Neural progenitor cell (in vitro differentiated cells): ENCODE data around the gene LBX1.

Source experiments
- EZH2 ChIP-seq: fragments of 200-600 bp; sonication (generic); IDR thresholded peaks from 2 replicates; pipeline ENCODE4 v1.6.1; 2017; ENCODE audit warnings: antibody characterized with exemption, mild to moderate bottlenecking, moderate library complexity
- EZH2phosphoT487 ChIP-seq: fragments of 200-600 bp; sonication (generic); IDR thresholded peaks from 2 replicates; pipeline ENCODE4 v1.6.1; 2017; ENCODE audit warnings: antibody characterized with exemption
- TF ChIP-seq, protein P1 (sequence below): fragments of 200-600 bp; sonication (generic); IDR thresholded peaks from 2 replicates; pipeline ENCODE4 v1.5.1; 2017; ENCODE audit warnings: antibody characterized with exemption, mild to moderate bottlenecking

DNA sequence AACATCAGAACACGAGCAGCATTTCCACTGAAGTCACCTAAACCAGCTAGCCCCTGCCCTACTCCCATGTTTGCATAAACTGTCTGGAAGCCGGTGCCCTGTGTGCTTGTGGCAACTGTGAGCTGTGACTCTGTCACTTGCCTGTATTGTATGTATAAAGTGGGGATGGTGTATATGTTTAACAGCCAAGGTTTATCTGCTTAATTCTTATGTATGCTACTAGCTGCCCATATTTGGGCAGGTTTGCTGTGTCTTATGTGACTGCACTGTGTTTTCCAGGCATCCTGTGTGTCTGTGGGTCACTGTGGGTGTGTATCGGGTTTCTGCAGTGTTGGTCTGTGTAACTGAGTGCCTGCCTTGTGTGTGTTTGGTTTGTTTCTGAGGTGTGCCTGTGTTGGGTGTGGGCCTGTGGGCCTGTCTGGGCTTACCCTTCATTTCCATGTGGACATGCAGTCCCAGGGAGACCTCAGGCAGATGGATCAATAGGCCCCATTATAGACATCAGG is 9.3 kb downstream of the LBX1 start:
- TF ChIP-seq, protein P1, sequence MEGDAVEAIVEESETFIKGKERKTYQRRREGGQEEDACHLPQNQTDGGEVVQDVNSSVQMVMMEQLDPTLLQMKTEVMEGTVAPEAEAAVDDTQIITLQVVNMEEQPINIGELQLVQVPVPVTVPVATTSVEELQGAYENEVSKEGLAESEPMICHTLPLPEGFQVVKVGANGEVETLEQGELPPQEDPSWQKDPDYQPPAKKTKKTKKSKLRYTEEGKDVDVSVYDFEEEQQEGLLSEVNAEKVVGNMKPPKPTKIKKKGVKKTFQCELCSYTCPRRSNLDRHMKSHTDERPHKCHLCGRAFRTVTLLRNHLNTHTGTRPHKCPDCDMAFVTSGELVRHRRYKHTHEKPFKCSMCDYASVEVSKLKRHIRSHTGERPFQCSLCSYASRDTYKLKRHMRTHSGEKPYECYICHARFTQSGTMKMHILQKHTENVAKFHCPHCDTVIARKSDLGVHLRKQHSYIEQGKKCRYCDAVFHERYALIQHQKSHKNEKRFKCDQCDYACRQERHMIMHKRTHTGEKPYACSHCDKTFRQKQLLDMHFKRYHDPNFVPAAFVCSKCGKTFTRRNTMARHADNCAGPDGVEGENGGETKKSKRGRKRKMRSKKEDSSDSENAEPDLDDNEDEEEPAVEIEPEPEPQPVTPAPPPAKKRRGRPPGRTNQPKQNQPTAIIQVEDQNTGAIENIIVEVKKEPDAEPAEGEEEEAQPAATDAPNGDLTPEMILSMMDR, result no peak
- TF ChIP-seq EZH2 (no peak), EZH2phosphoT487 (peak; percentile 24)
